T-helper 9 cell (primary cell): Measurements from ENCODE around the gene DLG2.

Experiments used
- DNase-seq: peaks from one replicate; pipeline ENCODE4 v3.0.0-alpha.2; 2020

DLG2 gene

DNA sequence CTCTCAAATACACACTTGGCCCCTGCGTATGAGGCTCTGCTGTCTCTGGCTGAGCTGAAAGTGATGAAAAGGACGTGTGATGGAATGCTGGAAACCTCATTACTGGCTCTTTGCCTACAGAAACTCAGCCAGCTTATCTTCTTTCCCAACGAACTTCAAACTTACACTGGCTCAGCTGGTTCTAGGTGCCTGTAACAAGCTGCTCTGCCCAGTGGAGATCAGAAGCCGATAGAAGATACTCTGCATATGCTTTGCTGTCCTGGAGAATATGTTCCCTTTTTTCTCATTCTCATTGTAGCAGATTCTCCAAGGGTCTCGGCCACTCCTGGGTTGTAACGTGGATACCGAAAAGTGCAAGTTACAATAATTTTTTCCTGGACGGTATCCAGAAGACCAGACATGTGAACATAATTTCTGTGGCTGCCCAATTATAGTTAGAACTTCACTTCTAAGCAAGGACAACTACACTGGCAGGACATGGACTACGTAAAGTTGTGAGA lies 1935.6 kb downstream of the DLG2 start:
- DNase-seq: no peak

GRCh38 chr11:83689144-83689780 lies 1937.9 kb downstream of the DLG2 start:
- no peak for DNase-seq

GRCh38 chr11:83687787-83688186 lies 1939.4 kb downstream of the DLG2 start:
- DNase-seq: no peak

DNA sequence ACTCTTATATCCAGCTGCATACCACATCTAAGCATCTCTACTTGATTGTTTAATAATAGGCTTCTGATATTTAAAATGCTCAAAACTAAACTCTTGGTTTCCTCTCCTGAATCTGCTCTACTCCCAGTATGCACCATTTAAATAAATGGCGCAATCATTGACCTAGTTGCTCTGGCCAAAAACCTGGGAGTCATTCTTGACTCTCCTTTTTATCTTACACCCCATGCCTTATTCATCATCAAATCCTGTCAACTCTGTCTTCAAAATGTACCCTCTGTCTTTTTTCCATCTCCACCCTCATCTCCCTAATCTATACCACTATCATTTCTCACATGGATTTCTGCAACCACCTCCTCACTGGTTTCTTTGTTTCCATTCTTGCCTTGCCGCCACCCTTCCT lies 1941.4 kb downstream of the DLG2 start:
- DNase-seq: no peak

GRCh38 chr11:83684071-83684470 lies 1943.1 kb downstream of the DLG2 start:
- no peak for DNase-seq

- DNase-seq: no peak
Measured at GRCh38 chr11:83682611-83682973, 1944.6 kb downstream of the DLG2 start.

GRCh38 chr11:83681906-83682610 lies 1945.1 kb downstream of the DLG2 start:
- DNase-seq: no peak

DNA sequence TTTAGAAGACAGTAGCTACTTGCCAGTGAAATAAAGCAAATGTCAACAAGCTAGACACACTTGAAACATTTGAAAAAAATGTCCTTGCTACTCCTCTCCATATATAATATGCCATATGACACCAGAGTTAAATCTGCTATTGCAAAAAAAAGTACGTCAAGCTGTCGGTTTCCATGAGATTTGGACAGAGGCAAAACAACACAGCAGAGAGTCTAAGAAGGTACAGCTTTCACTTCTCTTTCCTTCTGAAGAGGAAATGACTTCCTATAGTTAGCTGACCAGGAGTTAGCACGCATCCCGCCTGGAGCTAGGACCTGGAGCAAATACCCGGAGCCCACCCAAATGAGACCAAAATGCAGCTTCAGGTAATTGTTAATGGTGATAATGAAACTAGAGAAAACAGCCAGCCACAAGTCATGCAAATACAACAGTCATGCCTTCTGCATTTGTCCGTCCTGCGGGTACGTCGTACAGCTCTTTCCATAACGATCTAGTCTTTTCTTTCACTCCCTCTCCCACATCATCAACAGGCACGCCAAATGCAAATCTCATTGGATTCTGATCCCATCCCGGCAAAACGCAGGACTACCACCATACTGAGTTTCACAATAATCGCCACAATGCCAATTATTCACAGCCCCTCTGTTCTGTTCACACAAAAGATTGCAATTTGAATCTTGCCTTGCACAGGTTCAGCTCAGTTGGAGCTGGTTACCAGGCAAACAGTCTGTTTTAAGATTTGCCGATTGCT lies 1945.9 kb downstream of the DLG2 start:
- DNase-seq: no peak

- no peak for DNase-seq
Measured at GRCh38 chr11:83680321-83680720, 1946.8 kb downstream of the DLG2 start.

DNA sequence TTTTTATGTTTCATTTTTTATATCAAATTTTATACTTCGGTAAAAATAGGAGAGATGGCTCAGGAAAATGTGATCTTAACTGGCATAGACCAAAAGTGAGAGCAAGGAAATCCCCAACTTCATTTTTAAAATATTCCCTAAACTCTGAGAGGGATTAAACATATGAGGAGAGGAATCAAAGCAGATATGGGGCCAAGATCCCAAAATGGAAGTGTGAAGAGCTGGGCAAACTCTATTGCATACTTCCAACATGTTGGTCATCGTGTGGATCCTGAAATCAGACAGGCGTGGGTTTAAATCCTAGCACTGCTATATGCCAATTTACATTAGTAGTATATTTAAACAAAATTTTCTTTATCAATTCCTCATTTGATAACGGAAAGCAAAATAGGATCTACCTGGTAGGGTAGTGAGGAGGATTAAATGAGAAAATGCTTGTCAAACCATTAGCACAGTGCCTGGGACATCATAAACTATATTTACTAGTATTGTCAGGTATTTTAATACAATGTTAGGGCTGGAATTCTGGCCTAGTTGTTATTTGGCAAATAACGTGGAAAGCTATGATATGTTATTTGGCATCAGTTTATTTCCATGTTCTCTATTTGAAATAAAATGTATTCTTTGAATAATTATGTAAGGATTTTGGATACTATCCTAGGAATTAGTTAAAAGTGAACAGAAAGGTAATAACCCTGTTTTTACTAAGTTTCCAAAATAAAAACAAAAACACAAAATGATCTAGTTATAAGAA lies 1948.1 kb downstream of the DLG2 start:
- DNase-seq: no peak

DNA sequence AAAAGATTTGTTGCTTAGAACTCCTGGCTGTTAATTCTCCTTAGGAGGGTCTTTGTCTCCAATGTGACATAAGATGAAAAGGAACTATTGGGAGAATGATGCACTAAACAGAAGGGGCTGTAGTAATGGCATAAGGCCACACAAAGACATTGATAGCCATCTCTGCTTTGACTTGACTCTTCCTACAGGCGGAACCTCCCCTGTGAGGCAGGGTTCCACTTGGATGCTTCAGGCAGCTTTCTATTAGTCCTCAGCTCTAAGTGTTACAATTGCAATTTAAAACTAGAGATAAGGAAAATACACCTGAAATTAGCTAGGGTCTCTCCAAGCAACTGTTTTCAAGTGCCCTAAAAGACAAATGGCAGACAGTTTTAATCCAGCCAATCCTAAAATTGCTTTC lies 1949.4 kb downstream of the DLG2 start:
- DNase-seq: no peak

DNA sequence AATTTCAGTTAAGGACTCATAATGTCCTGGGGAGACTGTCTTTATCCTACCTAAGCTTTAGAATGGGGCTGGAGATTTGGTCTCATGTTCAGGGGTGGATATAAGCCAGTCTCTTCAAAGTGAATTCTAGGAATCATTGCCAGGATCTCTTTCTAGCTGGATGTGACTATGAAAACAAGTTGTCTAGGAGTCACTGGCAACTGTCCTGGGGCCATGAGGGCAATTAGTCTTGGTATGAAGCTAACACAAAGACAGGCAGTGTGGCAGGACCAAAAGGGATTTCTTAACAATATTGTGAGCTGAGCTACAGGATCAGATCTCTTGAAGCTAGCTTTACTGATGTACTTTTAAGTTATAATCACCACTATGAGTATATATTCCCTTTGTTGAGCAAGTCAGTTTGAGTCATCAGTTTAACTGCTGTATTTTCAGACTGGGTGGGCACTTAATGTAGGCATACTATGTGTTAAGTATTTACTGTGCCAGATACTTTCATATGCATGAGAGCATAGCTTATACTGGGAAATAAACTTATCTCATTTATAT lies 1951.0 kb downstream of the DLG2 start:
- no peak for DNase-seq

DNA sequence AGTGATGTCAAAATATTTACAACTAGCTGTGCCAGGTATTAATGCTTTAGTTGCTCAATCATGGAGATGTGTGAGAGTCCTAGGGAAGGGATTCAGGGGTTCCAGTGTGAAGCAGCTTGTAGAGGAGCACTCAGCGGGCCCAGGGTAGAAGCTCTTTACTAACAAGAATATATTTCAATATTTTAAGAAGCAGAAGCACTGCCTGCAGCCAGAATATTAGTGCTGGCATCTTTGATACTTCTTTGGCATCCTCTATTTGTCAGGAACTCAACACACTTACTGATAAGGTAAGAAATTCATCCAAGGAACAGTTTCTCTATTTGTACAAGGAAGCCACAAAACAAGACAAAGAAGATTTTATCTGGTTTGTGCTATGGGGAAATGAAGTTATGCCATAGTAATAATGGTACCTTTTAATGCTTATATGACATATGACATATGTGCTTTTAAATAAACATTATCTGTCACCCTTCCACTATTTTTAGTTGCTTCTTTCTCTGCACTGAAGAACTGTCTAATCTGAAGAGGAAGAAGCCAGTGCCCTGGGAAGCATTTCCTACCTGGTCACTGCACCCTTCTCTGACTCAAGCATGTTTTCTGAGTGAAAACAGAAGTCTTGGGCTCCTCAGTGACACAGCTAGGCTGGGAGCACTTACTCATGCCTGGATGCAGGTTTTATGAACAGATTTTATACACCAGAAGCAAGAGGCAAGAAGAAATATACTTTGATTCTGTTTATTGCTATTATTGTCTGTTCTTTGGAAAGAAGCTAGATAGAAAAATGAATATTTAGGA lies 1952.8 kb downstream of the DLG2 start:
- DNase-seq: no peak

DNA sequence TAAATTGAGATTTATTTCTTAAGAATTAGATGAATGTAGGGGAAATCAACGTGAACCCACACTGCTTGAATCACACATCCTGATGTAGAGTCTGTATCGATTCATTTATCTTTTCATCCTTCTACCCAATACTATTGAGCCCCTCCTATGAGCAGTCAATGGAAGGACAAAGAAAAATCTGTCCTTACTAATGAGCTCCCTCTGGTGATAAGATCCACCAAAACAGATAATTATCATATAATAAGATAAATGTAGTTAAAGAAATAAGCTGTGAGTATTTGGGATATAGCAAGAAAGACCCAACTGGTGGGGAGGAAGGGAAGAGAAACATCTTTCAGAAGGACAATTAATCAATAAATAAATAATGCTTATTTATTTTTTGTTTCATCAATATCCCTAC lies 1955.9 kb downstream of the DLG2 start:
- no peak for DNase-seq

DNA sequence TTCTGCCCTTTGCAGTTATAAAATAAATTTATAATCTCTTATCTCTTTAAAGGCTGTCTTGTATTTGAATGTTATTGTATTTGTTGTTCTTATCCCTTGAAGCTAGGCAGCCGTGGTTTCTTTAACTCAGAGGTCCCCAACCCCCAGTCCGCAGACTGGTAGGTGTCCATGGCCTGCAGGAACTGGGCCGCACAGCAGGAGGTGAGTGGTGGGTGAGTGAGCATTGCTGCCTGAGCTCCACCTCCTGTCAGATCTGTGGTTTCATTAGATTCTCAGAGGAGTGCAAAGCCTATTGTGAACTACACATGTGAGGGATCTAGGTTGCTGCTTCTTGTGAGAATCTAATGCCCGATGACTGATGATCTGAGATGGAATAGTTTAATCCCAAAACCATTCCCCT lies 1961.0 kb downstream of the DLG2 start:
- DNase-seq: no peak

DNA sequence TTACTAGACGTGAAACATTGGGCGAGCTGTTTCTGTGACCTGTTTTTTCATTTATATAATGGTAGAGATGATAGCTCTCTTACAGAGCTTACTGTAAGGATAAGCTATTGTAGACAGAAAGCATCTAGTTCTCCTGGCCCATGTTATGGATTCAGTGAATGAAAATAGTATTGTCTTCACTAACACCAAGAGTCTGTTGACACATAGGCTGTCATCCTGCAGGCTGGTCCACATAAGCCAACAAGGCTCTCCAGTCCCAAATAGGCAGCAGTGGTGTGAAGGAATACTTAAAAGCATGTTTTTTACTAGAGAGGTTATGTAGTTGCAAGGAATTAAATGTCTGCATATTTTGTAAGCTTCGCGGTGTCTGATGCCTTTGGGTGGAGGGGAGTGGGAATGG lies 1963.2 kb downstream of the DLG2 start:
- no peak for DNase-seq

GRCh38 chr11:83663446-83663845 lies 1963.7 kb downstream of the DLG2 start:
- DNase-seq: no peak

GRCh38 chr11:83662494-83662893 lies 1964.7 kb downstream of the DLG2 start:
- no peak for DNase-seq

DNA sequence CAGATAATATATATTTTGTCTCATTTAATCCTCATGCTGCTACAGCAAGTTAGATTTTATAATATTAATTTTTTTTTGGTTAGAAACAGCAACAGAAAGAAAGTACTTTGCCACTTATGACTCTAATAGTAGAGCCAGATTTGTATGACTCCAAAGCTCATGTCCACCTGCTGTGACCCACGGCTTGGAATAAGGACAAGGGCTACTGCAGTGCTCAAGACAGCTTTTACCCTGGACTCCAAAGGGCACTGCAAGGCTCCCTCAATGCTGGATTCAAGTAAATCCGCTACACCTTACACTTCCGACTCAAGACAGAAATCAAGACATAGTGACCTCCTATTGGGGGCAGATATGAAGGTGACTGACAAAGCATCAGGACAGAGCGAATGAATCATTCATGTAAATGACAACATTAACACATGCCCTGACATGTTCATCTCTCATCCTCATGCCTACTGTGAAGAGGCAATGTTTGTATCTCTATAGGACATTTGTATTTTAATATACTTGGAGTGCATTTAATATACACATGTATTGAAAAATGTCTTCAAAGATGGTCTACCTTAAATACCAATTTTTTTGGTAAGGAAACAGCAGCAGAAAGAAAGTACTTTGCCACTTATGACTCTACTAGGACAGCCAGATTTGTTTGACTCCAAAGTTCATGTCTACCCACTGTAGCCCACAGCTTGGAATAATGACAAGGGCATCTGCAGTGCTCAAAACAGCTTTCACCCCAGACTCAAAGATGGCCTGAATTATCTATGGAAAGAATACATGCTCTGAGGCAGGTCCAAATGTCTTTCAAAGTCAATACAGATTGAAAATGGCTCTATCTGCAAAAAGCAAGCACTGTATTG lies 1965.4 kb downstream of the DLG2 start:
- DNase-seq: no peak

- DNase-seq: no peak
Measured at GRCh38 chr11:83659466-83659865, 1967.7 kb downstream of the DLG2 start.

- DNase-seq: no peak
Measured at GRCh38 chr11:83656796-83657330, 1970.3 kb downstream of the DLG2 start.
